ENCODE data around the gene PLSCR4. TPM values are rescaled to one million over a fixed set of nuclear protein-coding genes. Genes with fewer than 3 reads are reported as not detected.
A peak's percentile ranks its signal among the peaks of the same experiment; 100 is the strongest.

PLSCR4 gene
- total RNA-seq, 1 donor from 2014 or later: 655 TPM

GRCh38 chr3:146191051-146191450, 59.9 kb downstream of the PLSCR4 start:
- no peak for DNase-seq

GRCh38 chr3:146189519-146190173, 61.3 kb downstream of the PLSCR4 start:
- peak; percentile 80 for DNase-seq

GRCh38 chr3:146187334-146187950, 63.5 kb downstream of the PLSCR4 start:
- peak; percentile 64 for DNase-seq

GRCh38 chr3:146184241-146185015, 66.5 kb downstream of the PLSCR4 start:
- DNase-seq: peak; percentile 60

GRCh38 chr3:146181216-146181615, 69.7 kb downstream of the PLSCR4 start:
- DNase-seq: no peak

GRCh38 chr3:146180376-146180775, 70.5 kb downstream of the PLSCR4 start:
- no peak for DNase-seq

GRCh38 chr3:146178006-146178689, 72.8 kb downstream of the PLSCR4 start:
- DNase-seq: no peak

GRCh38 chr3:146177519-146177918, 73.4 kb downstream of the PLSCR4 start:
- no peak for DNase-seq

- peak; percentile 92 for DNase-seq
Observed at GRCh38 chr3:146177072-146177471, 73.8 kb downstream of the PLSCR4 start.

GRCh38 chr3:146172586-146172985, 78.3 kb downstream of the PLSCR4 start:
- no peak for DNase-seq

GRCh38 chr3:146170591-146170990, 80.3 kb downstream of the PLSCR4 start:
- DNase-seq: no peak

- DNase-seq: no peak
Observed at GRCh38 chr3:146169891-146170290, 81.0 kb downstream of the PLSCR4 start.

GRCh38 chr3:146166826-146167225, 84.1 kb downstream of the PLSCR4 start:
- peak; percentile 67 for DNase-seq

GRCh38 chr3:146166415-146166821, 84.5 kb downstream of the PLSCR4 start:
- DNase-seq: peak; percentile 69

GRCh38 chr3:146165877-146166276, 85.0 kb downstream of the PLSCR4 start:
- no peak for DNase-seq

- DNase-seq: peak; percentile 42
Observed at GRCh38 chr3:146164971-146165769, 85.7 kb downstream of the PLSCR4 start.

GRCh38 chr3:146164506-146164905, 86.4 kb downstream of the PLSCR4 start:
- DNase-seq: no peak

GRCh38 chr3:146164071-146164470, 86.8 kb downstream of the PLSCR4 start:
- DNase-seq: peak; percentile 20

- DNase-seq: peak; percentile 77
Observed at GRCh38 chr3:146163584-146163983, 87.3 kb downstream of the PLSCR4 start.

GRCh38 chr3:146162561-146162960, 88.3 kb downstream of the PLSCR4 start:
- DNase-seq: peak; percentile 35

GRCh38 chr3:146161663-146162002, 89.3 kb downstream of the PLSCR4 start:
- DNase-seq: peak; percentile 72

- DNase-seq: peak; percentile 90
Observed at GRCh38 chr3:146160964-146161662, 89.8 kb downstream of the PLSCR4 start, which contains the start of gene PLOD2. Gene PLOD2, minus strand, starts transcription at chr3:146161184. Its CDS starts 195 bp downstream, at chr3:146160989.
